WTC11 (cell line): ENCODE results near the gene HSD17B8. TPM values are rescaled to one million over a fixed set of nuclear protein-coding genes. Genes with fewer than 3 reads are reported as not detected.
A peak's percentile ranks its signal among the peaks of the same experiment; 100 is the strongest.

Source experiments
- ATAC-seq: fragments of 200-7000 bp; cut with Tn5 transposase; 2 replicates; pipeline ENCODE4 v1.10.0; 2021; ENCODE audit warnings: mild to moderate bottlenecking, moderate library complexity
- CTCF ChIA-PET: fragments of 300-600 bp; sonication (Branson Sonifier 250); formaldehyde crosslinking; loops from one replicate; lab custom pipeline; 2021; ENCODE audit warnings: antibody characterized with exemption; lab: Charles Lee
- POLR2A ChIA-PET: fragments of 350-600 bp; sonication (Branson Sonifier 250); formaldehyde crosslinking; loops from one replicate; lab custom pipeline; 2021; ENCODE audit warnings: antibody characterized with exemption; lab: Charles Lee
- DNase-seq: peaks from one replicate; pipeline ENCODE4 v3.0.0; 2021; ENCODE audit warnings: low spot score
- H3K27ac Mint-ChIP-seq: 2 replicates; pipeline ENCODE4 v1.8.0; 2021; ENCODE audit warnings: mixed read lengths
- H3K27me3 Mint-ChIP-seq: 2 replicates; pipeline ENCODE4 v1.8.0; 2021; ENCODE audit warnings: low read depth, mild to moderate bottlenecking, moderate library complexity, mixed read lengths
- H3K36me3 Mint-ChIP-seq: 2 replicates; pipeline ENCODE4 v1.8.0; 2021; ENCODE audit warnings: mixed read lengths
- H3K4me1 Mint-ChIP-seq: 2 replicates; pipeline ENCODE4 v1.8.0; 2022; ENCODE audit warnings: mixed read lengths
- H3K4me3 Mint-ChIP-seq: 2 replicates; pipeline ENCODE4 v1.8.0; 2021; ENCODE audit warnings: mild to moderate bottlenecking, moderate library complexity, mixed read lengths
- H3K9me3 Mint-ChIP-seq: 2 replicates; pipeline ENCODE4 v1.8.0; 2021; ENCODE audit warnings: mixed read lengths
- CREM ChIP-seq: sonication (generic); formaldehyde crosslinking; IDR thresholded peaks from 2 replicates; pipeline ENCODE4 v1.8.1; 2022; ENCODE audit warnings: mild to moderate bottlenecking, missing genetic modification reagents, moderate library complexity
- EMX1 ChIP-seq: fragments of 250-450 bp; sonication (Bioruptor Pico); IDR thresholded peaks from 2 replicates; pipeline ENCODE4 v1.8.0; 2021; ENCODE audit warnings: mild to moderate bottlenecking
- MYBL2 ChIP-seq: sonication (generic); formaldehyde crosslinking; IDR thresholded peaks from 2 replicates; pipeline ENCODE4 v1.8.1; 2023; ENCODE audit warnings: mild to moderate bottlenecking, moderate library complexity, missing genetic modification reagents
- OVOL2 ChIP-seq: fragments of 250-450 bp; sonication (Bioruptor Pico); IDR thresholded peaks from 2 replicates; pipeline ENCODE4 v1.9.0; 2021; ENCODE audit warnings: mild to moderate bottlenecking, borderline replicate concordance
- ZNF121 ChIP-seq: sonication (generic); formaldehyde crosslinking; IDR thresholded peaks from 2 replicates; pipeline ENCODE4 v1.8.0; 2023; ENCODE audit warnings: missing genetic modification reagents
- total RNA-seq: library from RNA; stranded (reverse); gene quantifications from 3 replicates; pipeline ENCODE4 v1.2.3, GENCODE V29; 2021
- TF ChIP-seq, protein P1 (sequence below): fragments of 250-450 bp; sonication (Bioruptor Pico); IDR thresholded peaks from 2 replicates; pipeline ENCODE4 v1.9.0; 2021; ENCODE audit warnings: moderate library complexity, mild to moderate bottlenecking, inconsistent platforms, borderline replicate concordance
- TF ChIP-seq, protein P2 (sequence below): sonication (generic); formaldehyde crosslinking; IDR thresholded peaks from 2 replicates; pipeline ENCODE4 v1.8.0; 2022; ENCODE audit warnings: mild to moderate bottlenecking, missing genetic modification reagents
- TF ChIP-seq, protein P3 (sequence below): fragments of 200-600 bp; IDR thresholded peaks from 2 replicates; pipeline ENCODE4 v1.8.0; 2022; ENCODE audit warnings: antibody characterized with exemption
- TF ChIP-seq, protein P4 (sequence below): sonication (generic); formaldehyde crosslinking; IDR thresholded peaks from 2 replicates; pipeline ENCODE4 v1.8.1; 2023; ENCODE audit warnings: mild to moderate bottlenecking, missing genetic modification reagents, borderline replicate concordance

The HSD17B8 gene
- total RNA-seq, 1 experiment from 2014 or later: 8.1 TPM

DNA sequence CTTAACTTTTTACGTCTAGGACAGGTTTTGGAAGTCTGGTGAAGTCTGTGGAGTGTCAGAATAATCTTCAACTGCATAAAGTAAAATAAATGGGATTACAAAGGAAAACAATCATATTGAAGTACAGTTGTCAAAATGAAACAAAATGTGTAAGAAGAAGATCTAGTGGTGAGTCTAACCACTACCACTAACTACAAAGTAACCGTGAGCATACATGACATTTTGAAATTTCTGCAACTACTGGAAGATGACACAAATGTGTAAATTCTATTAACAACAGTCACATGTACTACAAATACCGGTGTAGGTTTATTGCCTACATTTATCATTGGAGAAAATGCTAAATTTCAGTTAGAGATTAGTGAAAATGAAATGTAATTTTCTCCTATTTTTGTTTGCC lies 37.5 kb downstream of the HSD17B8 start:
- ChIA-PET POLR2A (no interaction called here), CTCF (interaction anchor here (0.6 kb wide), 1 partner anchor 13 kb away, joined by 5 read pairs; no protein-coding TSS in a partner anchor)
- H3K27me3 Mint-ChIP-seq: peaks cover 59% of the 10 kb centered on the region
- H3K9me3 Mint-ChIP-seq: no peaks in the 10 kb centered on the region
- H3K36me3 Mint-ChIP-seq: no peaks in the 10 kb centered on the region
- H3K27ac Mint-ChIP-seq: no peak overlapping the region
- no peak for DNase-seq
- ATAC-seq: no peak
- H3K4me1 Mint-ChIP-seq: peaks cover 2% of the 10 kb centered on the region; the same call in 1 of the 2 replicates
- no peak overlapping the region for H3K4me3 Mint-ChIP-seq
- TF ChIP-seq MYBL2 (CRISPR knock-in tag) (no peak), CREM (no peak)
- TF ChIP-seq, protein P1, sequence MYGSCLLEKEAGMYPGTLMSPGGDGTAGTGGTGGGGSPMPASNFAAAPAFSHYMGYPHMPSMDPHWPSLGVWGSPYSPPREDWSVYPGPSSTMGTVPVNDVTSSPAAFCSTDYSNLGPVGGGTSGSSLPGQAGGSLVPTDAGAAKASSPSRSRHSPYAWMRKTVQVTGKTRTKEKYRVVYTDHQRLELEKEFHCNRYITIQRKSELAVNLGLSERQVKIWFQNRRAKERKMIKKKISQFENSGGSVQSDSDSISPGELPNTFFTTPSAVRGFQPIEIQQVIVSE: no peak
- TF ChIP-seq, protein P2, sequence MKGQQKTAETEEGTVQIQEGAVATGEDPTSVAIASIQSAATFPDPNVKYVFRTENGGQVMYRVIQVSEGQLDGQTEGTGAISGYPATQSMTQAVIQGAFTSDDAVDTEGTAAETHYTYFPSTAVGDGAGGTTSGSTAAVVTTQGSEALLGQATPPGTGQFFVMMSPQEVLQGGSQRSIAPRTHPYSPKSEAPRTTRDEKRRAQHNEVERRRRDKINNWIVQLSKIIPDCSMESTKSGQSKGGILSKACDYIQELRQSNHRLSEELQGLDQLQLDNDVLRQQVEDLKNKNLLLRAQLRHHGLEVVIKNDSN: no peak

DNA sequence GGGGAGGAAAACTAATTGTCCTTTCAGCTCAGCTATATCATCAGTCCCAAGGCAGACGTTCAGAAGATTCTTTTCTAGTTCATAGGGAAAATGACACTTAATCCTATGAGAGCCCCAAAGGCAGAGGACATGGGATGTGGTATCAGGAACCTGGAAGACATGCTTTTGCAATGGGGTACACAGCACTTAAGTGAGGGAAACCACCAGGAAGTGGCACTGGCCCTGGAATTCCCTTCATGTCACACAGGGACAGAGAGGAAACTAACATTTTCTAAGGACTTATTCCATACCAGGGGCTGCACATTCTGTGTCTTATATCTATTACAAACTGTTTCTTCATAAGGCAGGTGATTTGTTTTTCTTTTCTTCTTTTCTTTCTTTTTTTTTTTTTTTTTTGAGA lies 39.0 kb downstream of the HSD17B8 start:
- H3K27ac Mint-ChIP-seq: peak overlapping the region; percentile 56; the same call in 1 of the 2 replicates
- CTCF ChIA-PET: interaction anchor here (0.7 to 1.0 kb wide), 3 partner anchors 34 to 69 kb away, joined by 3 to 5 read pairs (median 3); partner anchors contain the start of gene B3GALT4
- no peak overlapping the region for H3K4me3 Mint-ChIP-seq
- TF ChIP-seq EMX1 (CRISPR knock-in tag): no peak
- TF ChIP-seq OVOL2: no peak
- TF ChIP-seq ZNF121: no peak
- ATAC-seq (no peak), DNase-seq (no peak)
- POLR2A ChIA-PET: interaction anchor here (0.7 to 0.9 kb wide), 2 partner anchors 39 to 96 kb away, joined by 4 read pairs; partner anchors contain the start of gene HSD17B8
- H3K36me3 Mint-ChIP-seq: no peaks in the 10 kb centered on the region
- peaks cover 7% of the 10 kb centered on the region for H3K4me1 Mint-ChIP-seq
- no peaks in the 10 kb centered on the region for H3K9me3 Mint-ChIP-seq
- H3K27me3 Mint-ChIP-seq: peaks cover 61% of the 10 kb centered on the region

DNA sequence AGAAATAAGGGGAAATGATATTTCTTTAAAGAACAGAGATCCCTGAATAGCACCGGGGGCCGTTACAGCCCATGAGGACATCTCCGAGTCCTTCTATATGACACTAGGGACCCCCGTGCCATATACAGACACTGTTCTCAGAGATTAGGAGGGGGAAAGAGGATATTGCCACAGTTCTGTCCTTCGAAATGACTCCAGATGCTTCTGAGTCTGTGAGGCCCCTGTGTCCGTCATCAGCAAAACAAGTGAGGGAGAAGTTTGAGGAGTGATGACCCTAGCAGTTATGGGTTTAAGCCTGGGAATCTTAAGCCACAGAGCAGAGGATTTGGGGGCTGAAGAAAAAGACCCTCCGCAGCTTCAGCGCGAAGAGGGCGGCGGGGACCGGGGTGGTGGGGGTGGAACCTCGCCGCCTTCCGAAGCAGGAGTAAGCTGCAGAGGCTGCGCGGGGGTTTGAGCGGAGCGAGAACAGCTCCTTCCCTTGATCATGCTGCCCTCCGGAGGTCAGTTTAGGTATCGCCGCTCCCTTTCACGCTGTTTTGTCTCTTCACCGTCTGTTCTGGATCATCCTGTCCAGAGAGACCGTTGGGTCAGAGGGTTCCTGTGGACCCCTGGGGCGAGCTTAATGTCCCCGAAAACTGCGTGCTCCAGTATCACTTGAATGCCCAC lies 43.7 kb downstream of the HSD17B8 start:
- H3K36me3 Mint-ChIP-seq: peaks cover 15% of the 10 kb centered on the region

More for the DNA sequence above, 43.7 kb downstream of the HSD17B8 start:
- POLR2A ChIA-PET: interaction anchor here (1.2 to 2.0 kb wide), 2 partner anchors 29 to 35 kb away, joined by 4 to 11 read pairs; partner anchors contain the start of gene B3GALT4
- Mint-ChIP-seq H3K27me3 (peaks cover 35% of the 10 kb centered on the region), H3K4me1 (peaks cover 18% of the 10 kb centered on the region), H3K9me3 (no peaks in the 10 kb centered on the region), H3K4me3 (peak overlapping the region; percentile 86), H3K27ac (0 out of 2 replicates have a peak overlapping the region, but pooled peaks have one; percentile 7)
- DNase-seq (peak; percentile 96), ATAC-seq (peak; percentile 43)
- CTCF ChIA-PET: interaction anchor here (0.5 to 5.2 kb wide), 60 partner anchors 9 to 476 kb away, joined by 3 to 83 read pairs (median 5); partner anchors contain the start of genes B3GALT4, COL11A2, HSD17B8 and RING1
- TF ChIP-seq, protein P3, sequence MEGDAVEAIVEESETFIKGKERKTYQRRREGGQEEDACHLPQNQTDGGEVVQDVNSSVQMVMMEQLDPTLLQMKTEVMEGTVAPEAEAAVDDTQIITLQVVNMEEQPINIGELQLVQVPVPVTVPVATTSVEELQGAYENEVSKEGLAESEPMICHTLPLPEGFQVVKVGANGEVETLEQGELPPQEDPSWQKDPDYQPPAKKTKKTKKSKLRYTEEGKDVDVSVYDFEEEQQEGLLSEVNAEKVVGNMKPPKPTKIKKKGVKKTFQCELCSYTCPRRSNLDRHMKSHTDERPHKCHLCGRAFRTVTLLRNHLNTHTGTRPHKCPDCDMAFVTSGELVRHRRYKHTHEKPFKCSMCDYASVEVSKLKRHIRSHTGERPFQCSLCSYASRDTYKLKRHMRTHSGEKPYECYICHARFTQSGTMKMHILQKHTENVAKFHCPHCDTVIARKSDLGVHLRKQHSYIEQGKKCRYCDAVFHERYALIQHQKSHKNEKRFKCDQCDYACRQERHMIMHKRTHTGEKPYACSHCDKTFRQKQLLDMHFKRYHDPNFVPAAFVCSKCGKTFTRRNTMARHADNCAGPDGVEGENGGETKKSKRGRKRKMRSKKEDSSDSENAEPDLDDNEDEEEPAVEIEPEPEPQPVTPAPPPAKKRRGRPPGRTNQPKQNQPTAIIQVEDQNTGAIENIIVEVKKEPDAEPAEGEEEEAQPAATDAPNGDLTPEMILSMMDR: peak; percentile 91
- TF ChIP-seq, protein P4, sequence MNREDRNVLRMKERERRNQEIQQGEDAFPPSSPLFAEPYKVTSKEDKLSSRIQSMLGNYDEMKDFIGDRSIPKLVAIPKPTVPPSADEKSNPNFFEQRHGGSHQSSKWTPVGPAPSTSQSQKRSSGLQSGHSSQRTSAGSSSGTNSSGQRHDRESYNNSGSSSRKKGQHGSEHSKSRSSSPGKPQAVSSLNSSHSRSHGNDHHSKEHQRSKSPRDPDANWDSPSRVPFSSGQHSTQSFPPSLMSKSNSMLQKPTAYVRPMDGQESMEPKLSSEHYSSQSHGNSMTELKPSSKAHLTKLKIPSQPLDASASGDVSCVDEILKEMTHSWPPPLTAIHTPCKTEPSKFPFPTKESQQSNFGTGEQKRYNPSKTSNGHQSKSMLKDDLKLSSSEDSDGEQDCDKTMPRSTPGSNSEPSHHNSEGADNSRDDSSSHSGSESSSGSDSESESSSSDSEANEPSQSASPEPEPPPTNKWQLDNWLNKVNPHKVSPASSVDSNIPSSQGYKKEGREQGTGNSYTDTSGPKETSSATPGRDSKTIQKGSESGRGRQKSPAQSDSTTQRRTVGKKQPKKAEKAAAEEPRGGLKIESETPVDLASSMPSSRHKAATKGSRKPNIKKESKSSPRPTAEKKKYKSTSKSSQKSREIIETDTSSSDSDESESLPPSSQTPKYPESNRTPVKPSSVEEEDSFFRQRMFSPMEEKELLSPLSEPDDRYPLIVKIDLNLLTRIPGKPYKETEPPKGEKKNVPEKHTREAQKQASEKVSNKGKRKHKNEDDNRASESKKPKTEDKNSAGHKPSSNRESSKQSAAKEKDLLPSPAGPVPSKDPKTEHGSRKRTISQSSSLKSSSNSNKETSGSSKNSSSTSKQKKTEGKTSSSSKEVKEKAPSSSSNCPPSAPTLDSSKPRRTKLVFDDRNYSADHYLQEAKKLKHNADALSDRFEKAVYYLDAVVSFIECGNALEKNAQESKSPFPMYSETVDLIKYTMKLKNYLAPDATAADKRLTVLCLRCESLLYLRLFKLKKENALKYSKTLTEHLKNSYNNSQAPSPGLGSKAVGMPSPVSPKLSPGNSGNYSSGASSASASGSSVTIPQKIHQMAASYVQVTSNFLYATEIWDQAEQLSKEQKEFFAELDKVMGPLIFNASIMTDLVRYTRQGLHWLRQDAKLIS (CRISPR knock-in tag): no peak
